Neutrophil (primary cell): Measurements from ENCODE around the gene PEX5L.

Experiments used
- H3K27ac ChIP-seq: fragments of 200-600 bp; sonication (generic); 2 replicates; pipeline ENCODE4 v1.5.1; 2016; ENCODE audit warnings: mild to moderate bottlenecking, moderate library complexity
- H3K27me3 ChIP-seq: fragments of 200-600 bp; sonication (generic); 2 replicates; pipeline ENCODE4 v1.6.0; 2016; ENCODE audit warnings: mild to moderate bottlenecking
- H3K36me3 ChIP-seq: fragments of 200-600 bp; sonication (generic); 2 replicates; pipeline ENCODE4 v1.5.1; 2017
- H3K4me1 ChIP-seq, 2 experiments: fragments of 200-600 bp in 1 of 2; sonication (generic) in 1 of 2; 1 replicate in 1 of 2; 2 replicates in 1 of 2; pipeline versions ENCODE4 v1.5.1 to v1.6.1; 2013 to 2016; ENCODE audit warnings: low read depth in 1 of 2, low read length in 1 of 2, mild to moderate bottlenecking in 1 of 2, moderate library complexity in 1 of 2; ENCODE audit not compliant: control insufficient read depth in 1 of 2, insufficient read depth in 1 of 2
- H3K4me3 ChIP-seq, 2 experiments: fragments of 200-600 bp in 1 of 2; sonication (generic) in 1 of 2; 1 replicate in 1 of 2; 2 replicates in 1 of 2; pipeline ENCODE4 v1.5.1; 2013 to 2016; ENCODE audit warnings: low read depth in 1 of 2, low read length in 1 of 2, mild to moderate bottlenecking in 1 of 2, moderate library complexity in 1 of 2
- H3K9me3 ChIP-seq: fragments of 200-600 bp; sonication (generic); 2 replicates; pipeline ENCODE4 v1.5.1; 2016
- CTCF ChIP-seq: fragments of 200-600 bp; sonication (generic); IDR thresholded peaks from 2 replicates; pipeline ENCODE4 v1.5.1; 2016; ENCODE audit warnings: antibody characterized with exemption

The PEX5L gene

GRCh38 chr3:179971280-179971679 lies 65.5 kb downstream of the PEX5L start:
- Histone ChIP-seq H3K4me3 (no peak overlapping the region), H3K9me3 (no peaks in the 10 kb centered on the region)

GRCh38 chr3:179970746-179971145 lies 66.0 kb downstream of the PEX5L start:
- no peaks in the 10 kb centered on the region for H3K4me1 ChIP-seq
- H3K36me3 ChIP-seq = no peaks in the 10 kb centered on the region
- no peak overlapping the region for H3K4me3 ChIP-seq
- H3K27me3 ChIP-seq = no peaks in the 10 kb centered on the region
- no peaks in the 10 kb centered on the region for H3K9me3 ChIP-seq
- no peak for TF ChIP-seq CTCF
- no peak overlapping the region for H3K27ac ChIP-seq

More at GRCh38 chr3:179971280-179971679, 65.5 kb downstream of the PEX5L start:
- Histone ChIP-seq H3K4me1 (no peaks in the 10 kb centered on the region), H3K27me3 (no peaks in the 10 kb centered on the region), H3K27ac (no peak overlapping the region), H3K36me3 (no peaks in the 10 kb centered on the region)
- TF ChIP-seq CTCF = no peak

- H3K4me3 ChIP-seq = no peak overlapping the region
- no peak for TF ChIP-seq CTCF
- no peaks in the 10 kb centered on the region for H3K9me3 ChIP-seq
- H3K27me3 ChIP-seq = no peaks in the 10 kb centered on the region
- no peaks in the 10 kb centered on the region for H3K36me3 ChIP-seq
- H3K27ac ChIP-seq = no peak overlapping the region
- H3K4me1 ChIP-seq = no peaks in the 10 kb centered on the region
These were observed 67.2 kb downstream of the PEX5L start for GRCh38 chr3:179969525-179969924.

- H3K27ac ChIP-seq = no peak overlapping the region
- H3K27me3 ChIP-seq = no peaks in the 10 kb centered on the region
- H3K4me3 ChIP-seq = no peak overlapping the region
- no peak for TF ChIP-seq CTCF
- no peaks in the 10 kb centered on the region for H3K9me3 ChIP-seq
- no peaks in the 10 kb centered on the region for H3K4me1 ChIP-seq
- H3K36me3 ChIP-seq = no peaks in the 10 kb centered on the region
These were observed 69.1 kb downstream of the PEX5L start for GRCh38 chr3:179967622-179968021.

GRCh38 chr3:179964890-179965289 lies 71.8 kb downstream of the PEX5L start:
- Histone ChIP-seq H3K27me3 (no peaks in the 10 kb centered on the region), H3K9me3 (no peaks in the 10 kb centered on the region), H3K36me3 (no peaks in the 10 kb centered on the region), H3K4me3 (no peak overlapping the region), H3K4me1 (no peaks in the 10 kb centered on the region), H3K27ac (no peak overlapping the region)
- TF ChIP-seq CTCF = no peak
